Measurements from ENCODE around the gene HECTD4.

Gene HECTD4

GRCh38 chr12:112207397-112207924 is 174.8 kb downstream of the HECTD4 start:
- DNase-seq (ENCODE audit: low read depth), result no peak

GRCh38 chr12:112206944-112207343 is 175.3 kb downstream of the HECTD4 start:
- no peak for DNase-seq (ENCODE audit: low read depth)

GRCh38 chr12:112199136-112199535 is 183.1 kb downstream of the HECTD4 start:
- DNase-seq (ENCODE audit: low read depth), result no peak

GRCh38 chr12:112198120-112198733 is 184.0 kb downstream of the HECTD4 start:
- DNase-seq (ENCODE audit: low read depth), result peak; percentile 9

- no peak for DNase-seq (ENCODE audit: low read depth)
Observed at GRCh38 chr12:112196196-112196875, 185.9 kb downstream of the HECTD4 start.

GRCh38 chr12:112194601-112195247 is 187.5 kb downstream of the HECTD4 start:
- no peak for DNase-seq (ENCODE audit: low read depth)

GRCh38 chr12:112192475-112192874 is 189.8 kb downstream of the HECTD4 start:
- no peak for DNase-seq (ENCODE audit: low read depth)

GRCh38 chr12:112191840-112192321 is 190.3 kb downstream of the HECTD4 start:
- no peak for DNase-seq (ENCODE audit: low read depth)

- no peak for DNase-seq (ENCODE audit: low read depth)
Observed at GRCh38 chr12:112191201-112191600, 191.0 kb downstream of the HECTD4 start.

- DNase-seq (ENCODE audit: low read depth), result no peak
Observed at GRCh38 chr12:112190231-112191025, 191.8 kb downstream of the HECTD4 start.

- DNase-seq (ENCODE audit: low read depth), result no peak
Observed at GRCh38 chr12:112188130-112188830, 194.0 kb downstream of the HECTD4 start.

GRCh38 chr12:112185093-112185923 is 196.9 kb downstream of the HECTD4 start:
- DNase-seq (ENCODE audit: low read depth), result no peak

- DNase-seq (ENCODE audit: low read depth), result no peak
Observed at GRCh38 chr12:112184056-112184887, 198.0 kb downstream of the HECTD4 start.

GRCh38 chr12:112183141-112184021 is 198.8 kb downstream of the HECTD4 start:
- DNase-seq (ENCODE audit: low read depth), result no peak

GRCh38 chr12:112182499-112182898 is 199.7 kb downstream of the HECTD4 start:
- no peak for DNase-seq (ENCODE audit: low read depth)

GRCh38 chr12:112180422-112180821 is 201.8 kb downstream of the HECTD4 start:
- no peak for DNase-seq (ENCODE audit: low read depth)

- no peak for DNase-seq (ENCODE audit: low read depth)
Observed at GRCh38 chr12:112179916-112180315, 202.3 kb downstream of the HECTD4 start.

- DNase-seq (ENCODE audit: low read depth), result no peak
Observed at GRCh38 chr12:112179341-112179740, 202.9 kb downstream of the HECTD4 start.

- DNase-seq (ENCODE audit: low read depth), result no peak
Observed at GRCh38 chr12:112178796-112179195, 203.4 kb downstream of the HECTD4 start.
